HG03442 (cell line): ENCODE measurements around the gene NPAS3.

Experiments used
- ATAC-seq: cut with Tn5 transposase; IDR thresholded peaks from one replicate; pipeline ENCODE4 v1.9.1; 2021; ENCODE audit warnings: mild to moderate bottlenecking, moderate library complexity; ENCODE audit not compliant: unreplicated experiment

The NPAS3 gene

DNA sequence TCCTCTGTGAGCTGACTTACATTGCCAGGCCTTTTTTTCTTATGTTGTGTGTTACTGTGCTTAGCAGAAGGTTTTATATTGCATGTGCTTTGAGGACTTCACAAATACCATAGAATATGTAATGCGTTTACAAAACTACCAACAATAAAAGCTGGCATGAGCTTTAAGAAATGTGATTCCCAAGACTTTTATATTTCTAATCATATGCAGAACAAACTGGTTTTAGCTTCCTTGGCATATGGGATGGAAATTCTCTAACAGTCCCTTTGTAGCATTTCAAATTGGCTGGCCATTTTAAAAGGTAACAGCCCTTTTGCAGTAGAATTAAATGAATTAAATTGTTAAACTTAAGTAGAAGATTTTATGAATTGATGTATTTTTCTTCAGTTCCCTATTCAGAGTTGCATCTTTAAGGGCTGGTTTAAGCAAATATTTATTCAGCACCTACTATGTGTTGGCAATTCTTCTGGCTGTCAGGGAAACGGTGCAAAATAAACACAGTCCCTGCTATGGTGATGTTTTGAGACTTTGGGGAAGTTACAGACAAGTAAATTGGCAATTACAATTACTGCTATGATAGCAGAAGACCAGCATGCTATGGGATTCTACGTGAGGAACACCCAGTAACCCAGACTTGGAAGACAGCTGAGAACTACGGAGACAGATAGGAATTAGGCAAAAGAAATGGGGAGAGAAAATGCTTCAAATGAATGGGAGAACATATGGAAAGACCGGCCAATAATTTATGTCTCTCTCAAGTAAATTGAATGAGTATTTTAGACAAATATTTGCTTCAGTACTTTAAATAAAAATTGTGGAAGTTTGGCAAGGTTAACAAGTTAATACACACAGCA, 565.8 kb downstream of the NPAS3 start:
- ATAC-seq = no peak

DNA sequence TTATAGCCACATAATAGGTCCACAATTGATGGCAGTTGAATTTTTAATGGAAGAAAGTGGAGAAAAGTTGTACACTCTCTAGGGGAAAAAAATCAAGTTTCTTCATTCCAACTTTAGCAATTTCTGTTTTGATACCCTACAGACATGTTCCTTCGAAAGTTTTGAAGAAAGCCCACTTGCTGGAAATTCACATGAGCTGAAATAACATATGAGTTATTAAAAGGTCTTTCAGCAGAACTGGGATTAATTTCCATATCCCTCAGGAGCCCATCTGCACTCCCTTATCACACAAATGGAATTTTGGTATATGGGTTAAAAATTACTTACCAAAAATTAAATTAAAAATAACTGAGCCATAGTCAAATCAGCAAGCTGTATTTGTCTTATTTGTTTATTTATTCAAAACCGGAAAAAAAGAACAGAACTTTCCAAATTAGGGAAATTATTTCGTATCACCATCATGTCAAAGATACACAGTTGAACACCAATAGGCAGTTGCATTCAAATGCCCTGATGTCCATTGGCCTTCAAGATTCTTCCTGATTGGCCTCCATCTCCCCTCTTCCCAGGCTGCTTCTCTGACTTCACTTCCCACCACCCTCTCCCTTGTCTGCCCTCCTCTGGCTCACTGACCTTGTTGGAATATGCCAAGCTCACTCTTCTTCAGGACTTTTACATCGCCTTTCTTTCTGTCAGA, 566.7 kb downstream of the NPAS3 start:
- ATAC-seq = no peak

DNA sequence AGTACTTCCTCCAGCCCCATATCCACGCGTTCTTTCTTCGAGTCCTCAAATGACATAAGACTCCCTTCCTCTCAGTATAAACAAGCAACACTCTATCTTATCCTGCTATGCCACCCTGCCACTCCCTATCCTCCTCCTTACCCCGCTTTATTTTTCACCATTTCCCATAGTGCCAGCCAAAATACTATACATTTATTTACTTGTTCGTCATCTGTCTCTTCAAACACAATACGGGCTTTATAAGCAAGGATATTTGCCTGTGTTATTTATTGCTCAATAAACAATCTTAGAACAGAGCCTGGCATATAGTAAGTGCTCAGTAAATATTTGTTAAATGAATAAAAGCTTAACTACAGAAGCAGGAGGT, 567.3 kb downstream of the NPAS3 start:
- ATAC-seq = no peak

DNA sequence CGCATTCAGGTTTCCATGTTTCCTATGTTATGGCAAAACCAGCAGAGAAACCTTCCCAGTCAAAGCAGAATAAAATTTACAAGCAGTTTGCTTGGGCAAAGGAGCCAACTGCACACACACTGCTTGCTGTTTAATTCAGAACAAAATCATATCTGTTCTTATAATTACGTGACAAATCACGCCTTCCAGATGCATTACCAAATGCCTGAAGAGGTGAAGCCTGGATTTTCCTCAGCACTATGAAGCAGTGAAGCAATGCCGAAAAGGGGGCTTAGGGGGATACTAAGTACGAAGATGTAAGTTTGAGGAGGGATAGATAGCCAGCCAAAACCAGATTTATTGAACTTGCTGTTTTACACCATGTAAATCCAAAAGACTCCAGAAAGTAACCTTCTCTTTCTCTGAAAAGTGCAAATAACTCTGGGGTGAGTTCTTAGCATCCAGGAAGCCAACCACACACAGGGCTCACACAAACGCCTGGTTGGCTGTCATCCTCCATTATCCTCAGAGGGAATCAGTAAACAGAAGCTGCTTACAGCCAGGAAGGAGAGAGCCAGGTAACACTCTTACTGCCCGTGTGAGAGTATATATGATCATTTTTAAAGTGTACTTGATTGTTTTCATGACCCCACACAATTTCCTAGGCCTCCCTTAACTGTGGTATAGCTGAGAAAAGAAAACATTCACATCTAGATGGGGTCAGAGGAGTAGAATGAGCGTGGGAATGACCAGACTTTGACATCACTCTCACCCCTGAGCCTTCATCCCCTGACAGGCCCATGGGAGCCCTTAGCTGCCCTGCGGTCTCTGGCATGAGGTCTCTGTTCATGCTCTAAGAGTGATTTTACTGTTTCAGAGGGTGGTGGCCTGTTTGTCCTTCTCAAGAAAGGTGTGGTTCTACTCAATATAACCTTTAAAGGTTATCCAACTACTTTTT, 569.7 kb downstream of the NPAS3 start:
- ATAC-seq = no peak

DNA sequence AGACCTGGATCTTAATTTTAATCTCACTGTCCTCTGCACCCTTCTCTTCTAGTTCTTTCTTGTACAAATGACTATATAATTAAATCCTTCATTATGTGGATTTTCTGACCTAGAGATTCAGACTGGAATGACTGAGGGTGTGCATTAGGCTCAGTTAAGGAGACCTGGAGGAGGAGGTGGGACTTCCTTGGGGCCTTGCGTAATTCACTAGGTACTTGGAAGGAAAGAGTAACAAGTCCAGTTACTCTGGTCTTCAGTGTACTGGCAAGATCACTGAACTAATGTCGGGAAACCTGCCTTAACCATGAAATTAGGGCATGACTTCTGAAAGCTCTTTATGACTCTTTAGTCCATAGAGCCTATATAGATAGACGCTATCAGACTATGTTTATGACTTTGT, 570.8 kb downstream of the NPAS3 start:
- no peak for ATAC-seq

DNA sequence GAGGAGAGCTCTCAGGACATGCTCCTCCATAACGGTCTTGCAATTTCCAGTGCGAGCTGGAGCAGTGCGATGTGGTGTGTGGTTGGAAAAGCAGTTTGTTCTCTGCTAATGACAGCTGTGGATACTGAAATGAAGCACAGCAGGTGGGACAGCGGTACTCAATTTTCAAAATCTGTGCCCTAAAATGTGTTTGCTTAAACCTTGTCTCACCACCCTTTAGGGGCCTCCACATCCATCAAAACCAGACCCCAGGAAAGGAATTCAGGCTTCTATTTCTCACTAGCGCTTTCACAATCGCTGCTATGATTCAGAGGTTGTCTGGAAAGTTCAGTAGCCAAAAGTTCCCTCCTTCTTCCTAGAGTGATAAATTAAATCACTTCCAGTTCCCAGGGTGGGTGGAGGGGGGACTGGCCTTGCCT, 571.4 kb downstream of the NPAS3 start:
- no peak for ATAC-seq

DNA sequence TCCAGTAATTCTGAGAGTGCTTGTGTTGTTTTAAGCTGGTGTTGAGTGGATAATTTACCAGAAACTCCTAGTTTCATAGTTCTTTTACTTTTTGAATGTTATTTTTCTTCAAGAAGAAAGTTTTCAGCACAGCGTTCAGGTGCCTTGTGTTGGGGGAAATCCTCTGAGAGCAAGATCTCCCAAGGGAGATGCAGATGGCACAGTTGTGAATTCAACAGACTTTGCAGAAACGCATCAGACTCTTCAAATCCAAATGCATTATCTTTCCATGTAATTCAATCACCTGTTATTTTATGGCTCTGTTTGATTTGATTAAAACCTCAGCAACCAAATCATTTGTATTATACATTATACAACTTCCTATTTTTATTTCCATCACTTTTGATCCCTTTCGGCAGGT, 572.3 kb downstream of the NPAS3 start:
- ATAC-seq = no peak

DNA sequence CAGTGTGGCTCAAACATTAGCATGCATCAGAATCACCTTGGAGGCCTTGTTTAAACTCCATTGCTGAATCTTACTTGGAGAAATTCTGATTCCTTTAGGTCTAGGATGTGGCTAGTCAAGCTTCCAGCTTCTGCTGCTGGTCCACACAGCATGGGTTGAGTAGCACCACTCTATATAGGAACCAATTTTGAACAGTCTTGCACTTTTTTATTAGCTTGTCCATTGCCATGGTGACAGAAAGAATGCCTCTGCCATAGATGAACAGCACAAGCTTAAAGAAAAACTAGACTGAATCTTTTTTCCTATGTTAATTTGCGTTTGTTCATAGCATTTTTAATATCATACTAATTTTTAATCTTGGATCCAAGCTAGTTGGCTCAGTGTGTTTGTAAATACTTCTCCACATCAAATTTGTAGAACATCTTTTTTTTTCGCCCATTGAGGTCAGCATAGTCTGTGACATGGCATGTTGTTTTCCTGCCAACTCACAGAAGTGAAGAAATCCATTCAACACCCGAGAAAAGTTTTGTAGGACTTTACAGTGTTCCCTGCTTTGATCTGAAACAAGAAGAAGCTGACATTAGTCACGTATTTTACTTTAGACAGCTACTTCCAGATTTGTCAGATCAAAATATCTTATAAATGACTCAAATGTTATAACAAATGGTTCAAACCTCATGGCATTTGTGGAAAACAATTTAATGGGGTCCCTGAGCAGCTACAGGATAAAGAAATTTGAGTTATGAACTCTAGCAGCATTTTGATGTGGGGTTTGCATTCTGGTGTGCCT, 573.4 kb downstream of the NPAS3 start:
- no peak for ATAC-seq

DNA sequence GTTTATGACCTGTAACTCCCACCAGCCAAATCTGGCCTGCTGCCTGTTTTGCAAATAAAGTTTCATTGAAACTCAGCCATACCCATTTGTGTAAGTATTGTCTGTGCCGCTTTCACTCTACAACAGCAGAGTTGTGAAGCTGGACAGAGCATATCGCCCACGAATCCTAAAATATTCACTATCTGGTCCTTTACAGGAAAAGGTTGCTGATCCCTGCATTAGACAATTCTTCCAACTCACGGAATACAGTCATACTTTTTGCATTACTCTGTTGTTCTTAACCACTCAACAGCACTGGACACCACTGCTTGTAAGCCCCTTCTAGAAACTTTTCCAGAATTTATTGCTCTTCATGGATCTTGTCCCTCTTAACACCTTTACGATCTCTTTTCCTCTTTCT, 576.8 kb downstream of the NPAS3 start:
- no peak for ATAC-seq

DNA sequence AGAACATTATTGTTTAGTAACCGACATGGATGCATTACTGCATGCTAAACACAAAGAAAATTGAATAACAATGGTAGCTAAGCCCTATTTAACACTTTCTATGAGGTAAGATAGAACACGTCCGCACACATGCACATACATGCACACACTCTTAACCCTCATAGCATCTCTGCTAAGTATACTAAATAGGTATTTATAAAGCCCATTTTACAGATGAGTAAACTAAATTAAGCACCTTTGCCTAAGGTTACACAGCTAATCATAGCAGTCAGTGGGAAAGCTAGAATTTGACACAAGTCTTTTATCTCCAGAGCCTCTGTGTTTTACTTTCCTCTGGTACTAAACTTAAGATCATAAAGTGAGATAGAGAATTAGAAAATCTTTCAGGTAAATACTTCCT, 577.2 kb downstream of the NPAS3 start:
- ATAC-seq = no peak

DNA sequence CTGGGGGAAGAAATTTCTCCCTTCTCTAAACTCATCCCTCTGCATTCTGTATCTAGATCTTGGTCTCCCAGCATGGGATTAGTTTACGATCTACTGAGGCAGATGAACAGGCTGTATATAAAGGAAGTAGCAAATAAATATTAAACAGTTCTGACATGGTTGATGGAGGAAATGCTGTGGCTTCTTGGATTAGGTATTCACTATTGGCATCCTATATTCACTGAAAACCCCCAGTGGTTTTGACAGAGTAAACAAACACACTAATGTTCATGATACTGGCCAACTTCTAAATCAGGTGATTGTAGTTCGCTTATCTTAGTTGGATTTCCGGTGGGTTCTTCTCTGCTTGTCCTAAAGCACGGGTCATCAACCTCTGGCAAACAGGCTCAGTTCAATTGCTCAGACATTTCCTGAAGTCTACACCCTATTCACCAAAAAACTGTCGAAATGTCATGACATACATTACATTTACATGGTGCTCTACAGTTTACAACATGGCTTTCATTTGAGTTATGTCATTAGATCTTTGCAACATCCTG, 578.3 kb downstream of the NPAS3 start:
- ATAC-seq = no peak

DNA sequence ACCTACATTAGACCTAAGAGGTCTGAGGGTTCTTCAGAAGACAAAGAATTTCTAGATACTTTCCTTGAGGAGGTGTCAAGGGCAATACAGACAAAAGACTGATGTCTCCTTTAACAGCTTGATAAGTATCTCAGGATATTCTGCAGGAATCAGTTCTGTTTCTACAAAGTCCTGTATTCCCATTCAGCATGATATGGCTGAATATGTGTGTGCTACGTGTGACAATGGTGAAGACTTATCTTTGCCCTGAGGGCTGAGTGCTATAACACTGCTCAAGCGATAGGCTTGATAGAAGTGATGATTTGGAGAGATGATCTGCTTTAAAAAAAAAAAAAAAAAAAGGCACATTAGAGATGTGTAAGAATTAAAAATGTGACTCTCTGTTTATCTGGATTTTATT, 582.5 kb downstream of the NPAS3 start:
- no peak for ATAC-seq

DNA sequence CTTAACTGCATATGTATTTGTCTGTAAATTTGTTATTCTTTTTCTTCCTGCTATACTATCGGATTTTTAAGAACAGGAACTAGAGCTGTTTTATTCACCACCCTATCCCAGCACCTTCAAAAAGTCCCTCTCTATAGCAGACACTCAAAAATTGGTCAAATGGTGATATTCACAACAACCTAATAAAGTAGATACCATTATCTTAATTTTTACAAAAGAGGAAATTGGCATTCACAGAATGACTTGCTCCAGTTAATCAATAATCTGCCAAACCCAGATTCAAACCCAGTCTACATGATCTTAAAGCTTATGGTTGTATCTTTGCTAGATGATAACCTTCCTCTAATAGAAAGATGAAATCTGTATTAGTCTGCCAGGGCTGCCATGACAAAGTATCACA, 585.6 kb downstream of the NPAS3 start:
- no peak for ATAC-seq

DNA sequence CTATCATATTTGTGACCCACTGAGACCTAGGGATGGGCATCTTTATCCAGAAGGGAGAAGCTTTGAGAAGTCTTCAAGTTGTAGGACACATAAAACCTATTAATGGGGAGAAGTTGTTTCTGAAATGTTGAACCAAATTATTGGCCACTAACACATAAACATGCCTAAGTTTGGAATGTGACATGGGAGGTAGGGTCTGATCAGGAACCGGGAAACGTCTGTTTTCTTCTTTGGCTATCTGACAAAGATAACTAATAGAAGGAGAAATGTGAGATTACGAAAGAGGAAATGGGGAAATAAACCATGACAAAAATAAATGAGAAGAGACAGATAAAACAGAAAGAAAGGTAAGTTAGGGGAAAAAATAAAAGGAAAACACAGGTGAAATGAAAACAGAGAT, 586.9 kb downstream of the NPAS3 start:
- ATAC-seq = no peak

DNA sequence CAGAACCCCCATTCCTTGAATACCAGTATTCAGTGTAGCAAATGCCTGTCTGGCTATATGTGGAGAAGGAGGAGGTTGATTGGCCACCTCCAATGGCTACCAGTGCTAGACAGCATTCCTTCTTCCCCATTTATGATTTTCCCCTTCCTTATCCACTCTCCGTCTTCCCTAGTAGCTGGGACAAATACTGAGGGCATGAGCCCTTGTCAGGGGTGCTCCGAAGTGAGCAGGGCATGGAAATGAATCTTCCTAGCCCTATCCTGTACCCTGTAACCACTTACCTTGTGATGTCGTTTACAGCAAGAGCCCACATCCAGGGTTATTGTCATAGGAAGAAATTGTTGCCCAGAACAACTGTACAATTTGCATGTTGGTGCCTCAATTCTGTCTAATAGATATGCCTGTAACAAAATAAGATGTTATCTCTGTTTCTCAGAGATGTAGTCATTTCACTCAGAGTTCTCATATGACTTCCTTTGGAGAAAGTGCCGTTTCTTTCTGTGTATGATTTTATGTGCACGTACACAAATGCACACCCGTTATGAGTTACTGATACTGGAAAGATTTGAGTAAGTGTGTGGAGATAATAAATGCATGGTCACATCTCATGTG, 588.5 kb downstream of the NPAS3 start:
- no peak for ATAC-seq

DNA sequence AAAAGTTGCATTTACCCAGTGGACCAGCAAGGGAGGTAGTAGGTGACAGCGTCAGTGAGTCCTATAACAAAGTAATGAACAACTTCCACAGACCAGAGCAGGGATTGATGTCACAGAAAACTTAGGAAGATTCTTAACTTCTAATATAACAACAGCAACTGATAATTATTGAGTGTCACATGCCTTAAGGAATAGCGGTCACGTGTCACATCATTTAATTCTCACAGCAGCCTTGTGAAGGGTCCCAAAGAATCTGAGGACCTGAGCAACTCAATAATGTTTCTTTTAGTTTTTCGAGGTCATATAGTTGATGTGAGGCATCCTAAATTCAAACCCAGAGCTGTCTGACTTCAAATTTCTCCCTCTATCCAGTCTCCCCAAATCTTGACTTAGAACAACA, 590.0 kb downstream of the NPAS3 start:
- ATAC-seq = no peak

DNA sequence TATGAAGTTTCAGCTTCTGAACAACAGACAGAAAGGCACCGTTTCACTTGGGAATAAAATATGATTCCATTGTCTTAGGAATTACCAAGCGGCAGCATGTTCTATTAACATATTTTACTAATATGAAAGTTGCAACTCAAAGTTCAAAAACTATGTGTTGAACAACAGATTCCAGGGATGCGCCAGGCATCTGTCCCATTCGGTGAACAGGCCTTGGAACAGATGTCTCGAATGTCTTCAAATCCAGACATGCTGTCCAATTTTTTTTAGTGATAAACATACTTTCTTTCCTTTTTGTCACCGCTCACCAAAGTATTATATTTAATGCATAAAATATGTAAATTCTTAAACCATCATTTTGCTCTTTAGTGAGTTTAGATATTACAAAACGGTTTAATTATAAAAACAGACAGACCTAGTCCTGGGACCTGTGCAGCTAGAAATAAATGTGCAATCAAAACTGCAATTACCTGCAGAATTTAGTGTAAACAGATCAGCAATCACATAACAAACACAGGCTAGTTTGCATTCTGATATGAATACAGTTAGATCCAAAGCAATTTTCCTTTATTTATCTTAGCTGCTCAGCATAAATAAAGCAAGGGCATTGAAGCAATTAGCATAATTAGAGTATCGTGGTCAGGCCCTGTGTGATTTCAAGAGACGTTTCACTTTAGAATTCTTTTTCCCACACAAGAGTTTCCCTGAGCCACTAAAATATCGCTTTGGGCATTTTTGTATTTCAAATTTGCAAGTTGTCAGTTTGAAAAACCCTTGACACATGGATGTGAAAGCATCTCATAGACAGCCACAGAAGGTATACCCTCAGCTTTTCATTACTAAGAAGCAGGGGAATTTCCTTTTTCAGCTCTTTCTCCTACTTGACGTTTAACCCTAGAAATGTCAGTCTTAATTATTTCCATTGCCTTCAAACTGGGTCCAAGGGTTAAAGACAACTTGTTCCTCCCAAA, 591.4 kb downstream of the NPAS3 start:
- ATAC-seq = no peak

DNA sequence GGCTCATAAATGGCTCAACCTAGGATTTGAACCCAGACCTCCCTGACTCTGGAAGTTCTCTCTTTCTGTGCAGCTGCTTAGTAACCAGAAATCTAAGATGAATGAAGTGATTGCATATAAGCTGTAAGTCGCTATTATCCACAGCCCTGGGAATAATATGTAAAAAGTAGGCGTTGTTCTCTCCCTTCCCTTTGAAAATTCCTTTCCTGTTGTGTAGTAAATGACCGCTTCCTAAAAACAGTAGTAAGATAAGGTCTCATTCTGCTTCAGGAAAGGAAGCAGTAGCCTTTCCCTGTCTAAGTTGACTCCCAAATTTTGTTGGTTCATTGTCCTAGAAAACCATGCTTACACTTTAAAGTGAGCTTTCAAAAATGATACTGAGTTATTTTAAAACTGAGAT, 593.9 kb downstream of the NPAS3 start:
- ATAC-seq = no peak

DNA sequence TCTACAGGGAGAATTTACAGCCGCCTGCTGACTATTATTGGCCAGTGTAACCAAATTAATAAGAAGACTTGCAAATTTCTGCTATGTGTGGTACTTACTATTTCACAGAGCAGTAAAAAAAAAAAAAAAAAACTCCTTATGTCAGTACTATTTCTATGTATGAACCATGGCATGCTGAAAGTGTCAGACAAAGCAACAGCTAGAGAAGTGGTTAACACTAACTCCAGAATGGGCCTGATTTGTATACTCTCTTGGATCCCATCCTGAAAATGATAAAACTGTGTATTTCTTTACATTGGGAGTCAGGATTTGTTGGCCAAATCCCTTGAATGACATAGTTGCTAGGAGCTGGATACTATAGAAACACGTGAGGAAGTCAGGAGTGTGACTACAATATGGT, 595.4 kb downstream of the NPAS3 start:
- ATAC-seq = no peak
